Suprapubic skin (tissue), 4 donors: ENCODE data around the gene SNN. TPM values are rescaled to one million over a fixed set of nuclear protein-coding genes. Genes with fewer than 3 reads are reported as not detected.

ENCODE experiments used
- DNase-seq, 2 donors: peaks; one replicate each; pipeline ENCODE4 v3.0.0-alpha.2; 2019; ENCODE audit warnings: low spot score in 2 of 2
- H3K27ac ChIP-seq: fragments of 200-600 bp; sonication (generic); one replicate; pipeline ENCODE4 v1.5.1; 2019
- H3K27me3 ChIP-seq: fragments of 200-600 bp; sonication (generic); one replicate; pipeline ENCODE4 v1.5.1; 2019
- H3K36me3 ChIP-seq: fragments of 200-600 bp; sonication (generic); one replicate; pipeline ENCODE4 v1.5.1; 2019
- H3K4me1 ChIP-seq: fragments of 200-600 bp; sonication (generic); one replicate; pipeline ENCODE4 v1.5.1; 2019
- H3K4me3 ChIP-seq: fragments of 200-600 bp; sonication (generic); one replicate; pipeline ENCODE4 v1.5.1; 2019; ENCODE audit warnings: mild to moderate bottlenecking
- H3K9me3 ChIP-seq: fragments of 200-600 bp; sonication (generic); one replicate; pipeline ENCODE4 v1.5.1; 2019
- CTCF ChIP-seq, 2 donors: fragments of 200-600 bp in 1 of 2; fragments of 450-650 bp in 1 of 2; sonication (generic) in 1 of 2; IDR thresholded peaks; one replicate each; pipeline ENCODE4 v1.5.1; 2016 to 2019; ENCODE audit warnings: antibody characterized with exemption in 2 of 2, mild to moderate bottlenecking in 1 of 2, moderate library complexity in 1 of 2
- EP300 ChIP-seq: sonication (generic); formaldehyde crosslinking; IDR thresholded peaks from one replicate; pipeline ENCODE4 v1.6.1; 2017; ENCODE audit warnings: antibody characterized with exemption
- POLR2A ChIP-seq, 2 donors: fragments of 450-650 bp; IDR thresholded peaks; one replicate each; pipeline ENCODE4 v1.6.1; 2017; ENCODE audit warnings: antibody characterized with exemption in 2 of 2, mild to moderate bottlenecking in 2 of 2, moderate library complexity in 2 of 2
- POLR2AphosphoS5 ChIP-seq, 3 donors: sonication (generic); formaldehyde crosslinking; IDR thresholded peaks; one replicate each; pipeline ENCODE4 v1.6.1; 2017; ENCODE audit warnings: antibody characterized with exemption in 3 of 3
- WGBS: methylation state at CpG from one replicate; pipeline ENCODE4 v1.1.5; 2018; 5-methylcytosine and 5-hydroxymethylcytosine counted together
- total RNA-seq, 4 donors: library from RNA; depleted of rRNA; stranded (reverse); fragments of >200 nt; gene quantifications; one replicate each; pipeline ENCODE4 v1.1.0, GENCODE V29; 2016

The SNN gene
- total RNA-seq, 4 donors from 2014 or later = 17.0 to 32.7 (median 24.6) TPM

GRCh38 chr16:11630046-11630767 is 38.0 kb upstream of the SNN start:
- Histone ChIP-seq H3K4me3 (no peak overlapping the region), H3K27ac (no peak overlapping the region), H3K27me3 (no peaks in the 10 kb centered on the region), H3K9me3 (no peaks in the 10 kb centered on the region), H3K4me1 (peaks cover 50% of the 10 kb centered on the region), H3K36me3 (no peaks in the 10 kb centered on the region)
- TF ChIP-seq CTCF (IDR thresholded peaks at IDR 0.05) (no peak), EP300 (no peak), POLR2A (IDR thresholded peaks at IDR 0.05) (no peak), POLR2AphosphoS5 (IDR thresholded peaks at IDR 0.05) (no peak)
- DNase-seq = no peak
- WGBS = 82% methylated on average over 12 of the region's 12 CpGs

- H3K4me1 ChIP-seq = peaks cover 50% of the 10 kb centered on the region
- DNase-seq = no peak
- WGBS = 97% methylated on average over 6 of the region's 6 CpGs
- H3K9me3 ChIP-seq = no peaks in the 10 kb centered on the region
- H3K36me3 ChIP-seq = no peaks in the 10 kb centered on the region
- no peaks in the 10 kb centered on the region for H3K27me3 ChIP-seq
- TF ChIP-seq EP300 = no peak
- TF ChIP-seq POLR2AphosphoS5 (IDR thresholded peaks at IDR 0.05) = no peak
- TF ChIP-seq CTCF (IDR thresholded peaks at IDR 0.05) = no peak
- no peak for TF ChIP-seq POLR2A (IDR thresholded peaks at IDR 0.05)
- H3K4me3 ChIP-seq = no peak overlapping the region
- no peak overlapping the region for H3K27ac ChIP-seq
Observed at GRCh38 chr16:11630768-11631056, 37.5 kb upstream of the SNN start.

- H3K36me3 ChIP-seq = no peaks in the 10 kb centered on the region
- WGBS = 95% methylated on average over 7 of the region's 7 CpGs
- H3K9me3 ChIP-seq = no peaks in the 10 kb centered on the region
- TF ChIP-seq POLR2A (IDR thresholded peaks at IDR 0.05) (no peak), CTCF (IDR thresholded peaks at IDR 0.05) (no peak), POLR2AphosphoS5 (IDR thresholded peaks at IDR 0.05) (no peak), EP300 (no peak)
- peaks cover 54% of the 10 kb centered on the region for H3K4me1 ChIP-seq
- H3K27me3 ChIP-seq = no peaks in the 10 kb centered on the region
- H3K27ac ChIP-seq = no peak overlapping the region
- H3K4me3 ChIP-seq = no peak overlapping the region
- no peak for DNase-seq
Observed at GRCh38 chr16:11631214-11631613, 37.0 kb upstream of the SNN start.

GRCh38 chr16:11632455-11632939 is 35.8 kb upstream of the SNN start:
- no peaks in the 10 kb centered on the region for H3K27me3 ChIP-seq
- peak in 2 of 3 donors; percentile 18 to 23 for TF ChIP-seq POLR2AphosphoS5 (IDR thresholded peaks at IDR 0.05)
- no peak for TF ChIP-seq EP300
- TF ChIP-seq POLR2A (IDR thresholded peaks at IDR 0.05) = peak in 1 of 2 donors; percentile 15
- no peak for TF ChIP-seq CTCF (IDR thresholded peaks at IDR 0.05)
- H3K4me1 ChIP-seq = peaks cover 59% of the 10 kb centered on the region
- DNase-seq = no peak
- 20% methylated on average over 1 of the region's 15 CpGs for WGBS
- peak overlapping the region; percentile 62 for H3K27ac ChIP-seq
- no peak overlapping the region for H3K4me3 ChIP-seq
- H3K36me3 ChIP-seq = no peaks in the 10 kb centered on the region
- no peaks in the 10 kb centered on the region for H3K9me3 ChIP-seq

- 100% methylated on average over 1 of the region's 3 CpGs for WGBS
- TF ChIP-seq POLR2A (IDR thresholded peaks at IDR 0.05) (no peak), EP300 (no peak), POLR2AphosphoS5 (IDR thresholded peaks at IDR 0.05) (no peak), CTCF (IDR thresholded peaks at IDR 0.05) (no peak)
- H3K36me3 ChIP-seq = no peaks in the 10 kb centered on the region
- H3K4me3 ChIP-seq = no peak overlapping the region
- H3K27me3 ChIP-seq = no peaks in the 10 kb centered on the region
- DNase-seq = no peak
- no peaks in the 10 kb centered on the region for H3K9me3 ChIP-seq
- peak overlapping the region; percentile 62 for H3K27ac ChIP-seq
- peaks cover 54% of the 10 kb centered on the region for H3K4me1 ChIP-seq
Observed at GRCh38 chr16:11633113-11633512, 35.1 kb upstream of the SNN start.
